Measurements from ENCODE around the gene SDCCAG8.

The SDCCAG8 gene

GRCh38 chr1:243341074-243341473 is 85.2 kb downstream of the SDCCAG8 start:
- no peak for DNase-seq

- no peak for DNase-seq
Measured at GRCh38 chr1:243343970-243344937, 88.4 kb downstream of the SDCCAG8 start.

GRCh38 chr1:243345205-243345604 is 89.4 kb downstream of the SDCCAG8 start:
- no peak for DNase-seq

- no peak for DNase-seq
Measured at GRCh38 chr1:243346016-243346415, 90.2 kb downstream of the SDCCAG8 start.

GRCh38 chr1:243346468-243346867 is 90.6 kb downstream of the SDCCAG8 start:
- no peak for DNase-seq

GRCh38 chr1:243348331-243348730 is 92.5 kb downstream of the SDCCAG8 start:
- DNase-seq, result no peak

- no peak for DNase-seq
Measured at GRCh38 chr1:243349128-243349527, 93.3 kb downstream of the SDCCAG8 start.

- no peak for DNase-seq
Measured at GRCh38 chr1:243351337-243351736, 95.5 kb downstream of the SDCCAG8 start.

GRCh38 chr1:243354511-243355153 is 98.8 kb downstream of the SDCCAG8 start:
- no peak for DNase-seq

GRCh38 chr1:243363832-243364231 is 108.0 kb downstream of the SDCCAG8 start:
- no peak for DNase-seq

- no peak for DNase-seq
Measured at GRCh38 chr1:243364330-243364729, 108.5 kb downstream of the SDCCAG8 start.

GRCh38 chr1:243364866-243365265 is 109.0 kb downstream of the SDCCAG8 start:
- DNase-seq, result no peak

GRCh38 chr1:243367314-243367713 is 111.5 kb downstream of the SDCCAG8 start:
- DNase-seq, result no peak

- DNase-seq, result no peak
Measured at GRCh38 chr1:243374412-243374811, 118.6 kb downstream of the SDCCAG8 start.

GRCh38 chr1:243375596-243375995 is 119.8 kb downstream of the SDCCAG8 start:
- no peak for DNase-seq

GRCh38 chr1:243378669-243379068 is 122.8 kb downstream of the SDCCAG8 start:
- no peak for DNase-seq

GRCh38 chr1:243379208-243379607 is 123.4 kb downstream of the SDCCAG8 start:
- no peak for DNase-seq

- DNase-seq, result no peak
Measured at GRCh38 chr1:243379706-243380105, 123.9 kb downstream of the SDCCAG8 start.

GRCh38 chr1:243388276-243388675 is 132.4 kb downstream of the SDCCAG8 start:
- no peak for DNase-seq

GRCh38 chr1:243390162-243390791 is 134.4 kb downstream of the SDCCAG8 start:
- no peak for DNase-seq

GRCh38 chr1:243391355-243391754 is 135.5 kb downstream of the SDCCAG8 start:
- no peak for DNase-seq

GRCh38 chr1:243393096-243393495 is 137.3 kb downstream of the SDCCAG8 start:
- no peak for DNase-seq

- DNase-seq, result no peak
Measured at GRCh38 chr1:243394066-243394465, 138.2 kb downstream of the SDCCAG8 start.

Measured in NK-92 treated with Interleukin-12 subunit alpha and Interleukin-12 subunit beta, amount 100 ng/mL, for 24 hours (cell line).